ENCODE measurements around the gene GAA. TPM values are rescaled to one million over a fixed set of nuclear protein-coding genes. Genes with fewer than 3 reads are reported as not detected.

GAA gene
- total RNA-seq, 1 donor from 2014 or later: 38.4 TPM

DNA sequence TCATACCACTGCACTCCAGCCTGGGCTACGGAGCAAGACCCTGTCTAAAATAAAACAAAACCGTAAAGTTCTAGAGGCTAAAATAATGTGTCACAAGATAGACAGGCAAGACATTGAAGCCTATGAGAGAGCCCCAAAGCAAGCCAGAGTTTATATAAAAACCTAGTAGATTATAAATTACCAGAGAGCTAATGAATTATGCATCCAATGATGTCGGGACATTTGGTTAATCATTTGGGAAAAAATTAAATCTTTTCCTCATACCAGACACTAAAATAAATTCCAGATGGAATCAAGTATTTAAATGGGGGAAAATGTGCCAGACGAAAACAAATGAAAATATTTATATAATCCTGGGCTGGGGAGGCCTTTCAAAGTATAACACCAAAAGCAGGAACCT, 40.7 kb upstream of the GAA start:
- Mint-ChIP-seq H3K36me3 (ENCODE audit: low read depth) (peaks cover 3% of the 10 kb centered on the region), H3K27me3 (ENCODE audit: low read depth) (no peaks in the 10 kb centered on the region), H3K9me3 (no peaks in the 10 kb centered on the region), H3K4me3 (no peak overlapping the region), H3K4me1 (peaks cover 3% of the 10 kb centered on the region), H3K27ac (ENCODE audit: unreplicated experiment) (no peak overlapping the region)
- no peak for DNase-seq (ENCODE audit: low read depth, low spot score)
- TF ChIP-seq, protein P1, sequence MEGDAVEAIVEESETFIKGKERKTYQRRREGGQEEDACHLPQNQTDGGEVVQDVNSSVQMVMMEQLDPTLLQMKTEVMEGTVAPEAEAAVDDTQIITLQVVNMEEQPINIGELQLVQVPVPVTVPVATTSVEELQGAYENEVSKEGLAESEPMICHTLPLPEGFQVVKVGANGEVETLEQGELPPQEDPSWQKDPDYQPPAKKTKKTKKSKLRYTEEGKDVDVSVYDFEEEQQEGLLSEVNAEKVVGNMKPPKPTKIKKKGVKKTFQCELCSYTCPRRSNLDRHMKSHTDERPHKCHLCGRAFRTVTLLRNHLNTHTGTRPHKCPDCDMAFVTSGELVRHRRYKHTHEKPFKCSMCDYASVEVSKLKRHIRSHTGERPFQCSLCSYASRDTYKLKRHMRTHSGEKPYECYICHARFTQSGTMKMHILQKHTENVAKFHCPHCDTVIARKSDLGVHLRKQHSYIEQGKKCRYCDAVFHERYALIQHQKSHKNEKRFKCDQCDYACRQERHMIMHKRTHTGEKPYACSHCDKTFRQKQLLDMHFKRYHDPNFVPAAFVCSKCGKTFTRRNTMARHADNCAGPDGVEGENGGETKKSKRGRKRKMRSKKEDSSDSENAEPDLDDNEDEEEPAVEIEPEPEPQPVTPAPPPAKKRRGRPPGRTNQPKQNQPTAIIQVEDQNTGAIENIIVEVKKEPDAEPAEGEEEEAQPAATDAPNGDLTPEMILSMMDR (conservative IDR thresholded peaks at IDR 0.05): no peak

DNA sequence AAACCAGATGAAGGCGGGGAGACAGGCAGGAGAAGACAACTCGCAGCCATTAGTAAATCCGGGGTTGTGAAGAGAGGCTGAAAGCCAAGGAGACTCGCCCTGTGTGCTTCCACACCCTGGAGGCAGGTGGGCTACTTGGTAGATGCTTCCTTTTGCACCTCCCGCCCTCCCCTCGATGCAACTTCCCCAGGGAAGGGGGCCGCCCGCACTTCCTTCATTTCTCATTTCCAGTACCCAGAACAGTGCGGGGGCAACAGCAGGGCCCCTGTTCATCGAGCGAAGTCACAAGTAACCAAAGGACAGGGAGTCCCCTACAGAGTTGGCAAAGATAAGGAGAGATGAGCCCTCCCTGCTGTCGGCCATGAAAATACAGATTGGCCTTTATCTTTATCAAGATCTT, 40.0 kb upstream of the GAA start:
- no peak for DNase-seq (ENCODE audit: low read depth, low spot score)
- Mint-ChIP-seq H3K4me3 (no peak overlapping the region), H3K4me1 (peaks cover 3% of the 10 kb centered on the region), H3K27ac (ENCODE audit: unreplicated experiment) (no peak overlapping the region), H3K36me3 (ENCODE audit: low read depth) (peaks cover 3% of the 10 kb centered on the region), H3K27me3 (ENCODE audit: low read depth) (no peaks in the 10 kb centered on the region), H3K9me3 (no peaks in the 10 kb centered on the region)
- TF ChIP-seq, protein P1 (conservative IDR thresholded peaks at IDR 0.05): no peak

DNA sequence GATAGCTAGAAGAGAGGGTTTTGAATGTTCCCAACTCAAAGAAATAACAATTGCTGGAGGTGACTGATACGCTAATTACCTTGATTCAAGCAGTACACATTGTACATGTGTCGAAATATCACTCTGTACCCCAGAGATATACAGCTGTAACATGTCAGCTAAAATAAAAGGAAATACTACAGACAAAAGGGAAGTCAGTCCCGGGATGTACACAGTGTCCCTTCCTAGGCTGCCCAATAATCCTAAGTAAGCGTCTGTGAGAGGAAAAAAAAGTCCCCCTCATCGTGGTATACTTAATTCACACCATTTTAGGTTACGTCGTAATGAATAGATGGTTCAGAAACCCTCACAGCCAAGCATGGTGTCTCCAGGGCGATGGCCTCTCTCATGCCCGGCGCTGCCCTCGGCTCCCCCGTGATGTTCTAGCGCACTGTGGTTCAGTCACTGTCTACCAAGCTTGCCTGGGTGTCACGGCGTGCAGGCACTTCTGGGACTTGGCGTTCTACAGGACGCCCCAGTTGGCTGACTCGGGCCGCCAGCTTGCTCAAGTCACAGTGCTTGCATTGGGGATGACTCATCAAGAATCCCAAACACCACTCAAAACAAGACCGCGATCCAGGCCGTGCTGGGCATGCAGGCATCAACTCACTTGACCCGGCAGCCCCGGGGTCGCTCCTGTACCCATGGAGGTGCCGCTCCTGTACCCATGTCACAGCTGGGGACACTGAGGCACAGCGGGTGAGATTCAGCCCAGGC, 37.4 kb upstream of the GAA start:
- no peaks in the 10 kb centered on the region for H3K36me3 Mint-ChIP-seq (ENCODE audit: low read depth)
- H3K9me3 Mint-ChIP-seq: no peaks in the 10 kb centered on the region
- H3K27me3 Mint-ChIP-seq (ENCODE audit: low read depth): no peaks in the 10 kb centered on the region
- peaks cover 11% of the 10 kb centered on the region for H3K4me1 Mint-ChIP-seq
- TF ChIP-seq, protein P1 (conservative IDR thresholded peaks at IDR 0.05): no peak
- no peak overlapping the region for H3K4me3 Mint-ChIP-seq
- H3K27ac Mint-ChIP-seq (ENCODE audit: unreplicated experiment): no peak overlapping the region
- no peak for DNase-seq (ENCODE audit: low read depth, low spot score)

DNA sequence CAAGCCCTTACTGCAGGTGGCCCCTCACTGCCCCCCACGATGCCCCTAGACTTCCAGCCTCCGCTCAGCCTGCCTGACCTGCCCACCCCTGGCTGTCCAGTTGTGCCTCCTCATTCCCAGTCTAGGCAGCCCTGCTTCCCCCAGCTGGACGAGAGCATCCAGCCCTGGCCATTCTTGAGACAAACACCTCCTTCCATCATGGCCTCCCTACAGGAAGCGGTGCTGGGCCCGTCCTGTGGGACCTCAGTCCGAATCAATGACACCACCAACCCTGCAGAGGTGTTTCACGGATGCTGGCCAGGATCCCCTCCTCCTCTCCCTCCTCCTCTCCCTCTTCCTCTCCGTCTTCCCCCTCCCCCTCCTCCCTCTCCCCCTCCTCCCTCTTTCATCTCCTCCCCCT, 36.7 kb upstream of the GAA start:
- H3K4me1 Mint-ChIP-seq: peaks cover 17% of the 10 kb centered on the region
- DNase-seq (ENCODE audit: low read depth, low spot score): no peak
- H3K27ac Mint-ChIP-seq (ENCODE audit: unreplicated experiment): no peak overlapping the region
- H3K4me3 Mint-ChIP-seq: no peak overlapping the region
- H3K27me3 Mint-ChIP-seq (ENCODE audit: low read depth): no peaks in the 10 kb centered on the region
- H3K36me3 Mint-ChIP-seq (ENCODE audit: low read depth): no peaks in the 10 kb centered on the region
- H3K9me3 Mint-ChIP-seq: no peaks in the 10 kb centered on the region
- TF ChIP-seq, protein P1 (conservative IDR thresholded peaks at IDR 0.05): no peak

DNA sequence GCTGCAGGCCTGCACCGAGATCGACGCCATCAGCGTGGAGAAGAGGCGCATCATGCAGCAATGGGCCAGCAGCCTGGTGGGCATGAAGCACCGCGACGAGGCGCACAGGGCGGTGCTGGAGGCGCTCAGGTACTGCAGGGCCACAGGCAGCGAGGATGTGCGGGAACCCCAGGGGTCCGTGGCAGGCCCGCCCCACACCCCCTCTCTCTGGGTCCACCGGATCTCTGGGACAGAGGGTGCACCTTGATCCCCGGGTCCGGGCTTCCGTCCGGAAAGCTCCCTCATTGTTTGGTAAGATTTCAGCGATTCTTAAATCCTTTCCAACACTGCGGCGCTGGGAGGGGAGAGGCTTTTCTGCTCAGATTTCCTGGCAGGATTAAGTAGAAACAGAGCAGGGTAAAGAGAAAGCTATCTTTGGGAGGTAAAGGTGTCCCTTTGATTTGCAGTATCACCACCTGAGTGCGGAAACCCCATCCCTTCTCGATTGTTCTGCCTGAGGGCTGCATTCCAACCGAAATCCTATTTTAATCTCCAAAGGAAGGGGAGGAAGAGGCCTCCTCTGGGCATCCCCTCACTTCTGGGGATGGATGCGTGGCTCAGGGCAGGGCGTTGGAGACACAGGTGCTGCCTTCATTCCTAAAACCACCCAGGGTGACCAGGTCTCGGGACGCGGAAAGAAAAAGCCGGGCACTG, 35.8 kb upstream of the GAA start:
- Mint-ChIP-seq H3K27me3 (ENCODE audit: low read depth) (no peaks in the 10 kb centered on the region), H3K27ac (ENCODE audit: unreplicated experiment) (no peak overlapping the region)

More for the DNA sequence above, 35.8 kb upstream of the GAA start:
- H3K36me3 Mint-ChIP-seq (ENCODE audit: low read depth): no peaks in the 10 kb centered on the region
- DNase-seq (ENCODE audit: low read depth, low spot score): no peak
- H3K4me1 Mint-ChIP-seq: peaks cover 20% of the 10 kb centered on the region
- TF ChIP-seq, protein P1 (conservative IDR thresholded peaks at IDR 0.05): no peak
- no peaks in the 10 kb centered on the region for H3K9me3 Mint-ChIP-seq
- H3K4me3 Mint-ChIP-seq: no peak overlapping the region

Measured in neural crest cell (in vitro differentiated cells).